Brain pericyte (primary cell): ENCODE measurements around the gene KRTAP5-10.
"Not testable (repeated sequence)": the region's sequence is repeated elsewhere in the genome, so short reads cannot be mapped to it uniquely, and the experiment has no call there.

Source experiments
- DNase-seq: peaks from one replicate; pipeline ENCODE4 v3.0.0-alpha.2; 2012; ENCODE audit warnings: low read depth, low spot score

Gene KRTAP5-10

DNA sequence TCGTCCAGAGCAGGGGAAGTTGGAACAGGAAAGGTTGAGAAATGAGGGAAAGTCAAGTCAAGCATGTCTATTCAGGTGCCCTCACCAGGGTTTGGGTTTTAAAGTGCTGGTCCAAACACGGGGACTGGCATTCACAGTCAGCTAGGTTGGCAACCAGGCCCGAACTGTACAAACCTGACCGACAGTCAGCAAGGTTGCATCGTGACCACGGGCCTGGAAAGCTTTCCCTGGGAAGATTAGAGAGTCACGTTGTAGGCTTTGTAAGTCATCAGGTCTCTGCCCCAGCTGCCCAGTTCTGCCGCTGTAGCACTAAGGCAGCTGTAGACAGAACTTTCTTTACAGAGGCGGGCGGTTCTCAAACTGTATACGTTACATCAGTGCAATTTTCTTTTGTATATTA, 7.4 kb downstream of the KRTAP5-10 start:
- DNase-seq: no peak

DNA sequence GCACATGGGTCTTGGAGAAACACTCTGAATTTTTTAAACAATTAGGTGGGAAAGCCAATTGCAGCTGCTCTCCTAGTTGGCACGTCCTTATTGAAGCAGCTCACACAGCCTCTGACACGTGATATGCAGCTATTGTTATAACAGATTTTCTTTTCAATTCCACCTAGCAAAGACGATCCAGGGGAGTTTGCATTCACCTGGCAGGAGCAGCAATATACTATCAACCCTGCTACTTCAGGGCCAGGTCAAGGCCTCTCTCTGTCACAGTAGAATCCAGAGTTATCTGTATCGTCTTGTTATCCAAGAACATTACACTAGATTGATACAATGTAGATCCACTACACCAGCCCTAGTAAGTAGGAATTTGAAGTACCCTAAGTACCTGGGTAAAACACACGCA, 9.1 kb downstream of the KRTAP5-10 start:
- DNase-seq: no peak

DNA sequence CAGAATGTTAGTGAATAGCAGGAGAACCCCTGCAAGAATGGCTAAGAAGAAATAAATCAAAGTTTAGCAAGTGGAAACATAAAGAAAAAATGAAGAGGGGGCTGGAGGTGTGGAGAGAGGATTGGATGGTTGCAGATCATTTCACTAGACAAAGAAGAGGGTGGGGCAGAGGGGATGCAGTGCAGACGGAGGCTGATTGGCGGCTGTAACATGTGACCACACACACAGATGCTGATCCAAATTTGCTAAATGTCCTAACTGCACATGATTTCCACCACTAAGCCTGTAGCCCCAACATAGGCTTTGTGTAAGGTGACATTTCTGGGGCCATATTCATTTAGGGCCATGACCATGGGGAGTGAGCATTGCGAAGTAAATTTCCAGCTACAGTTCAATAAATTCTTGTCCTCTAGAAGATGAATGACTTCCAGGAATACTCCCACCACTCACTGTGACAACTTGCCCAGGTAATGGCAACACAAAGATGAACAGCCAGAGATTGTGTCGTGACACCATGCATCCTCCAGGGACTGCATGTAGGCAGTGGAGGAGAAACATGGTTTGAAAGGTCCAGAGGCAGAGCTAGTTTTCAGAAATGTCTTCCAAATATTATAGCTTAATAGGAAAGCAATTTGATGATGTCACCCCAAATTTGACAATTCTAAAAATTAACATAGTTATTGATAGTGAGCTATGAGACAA, 10.5 kb downstream of the KRTAP5-10 start:
- DNase-seq: no peak

DNA sequence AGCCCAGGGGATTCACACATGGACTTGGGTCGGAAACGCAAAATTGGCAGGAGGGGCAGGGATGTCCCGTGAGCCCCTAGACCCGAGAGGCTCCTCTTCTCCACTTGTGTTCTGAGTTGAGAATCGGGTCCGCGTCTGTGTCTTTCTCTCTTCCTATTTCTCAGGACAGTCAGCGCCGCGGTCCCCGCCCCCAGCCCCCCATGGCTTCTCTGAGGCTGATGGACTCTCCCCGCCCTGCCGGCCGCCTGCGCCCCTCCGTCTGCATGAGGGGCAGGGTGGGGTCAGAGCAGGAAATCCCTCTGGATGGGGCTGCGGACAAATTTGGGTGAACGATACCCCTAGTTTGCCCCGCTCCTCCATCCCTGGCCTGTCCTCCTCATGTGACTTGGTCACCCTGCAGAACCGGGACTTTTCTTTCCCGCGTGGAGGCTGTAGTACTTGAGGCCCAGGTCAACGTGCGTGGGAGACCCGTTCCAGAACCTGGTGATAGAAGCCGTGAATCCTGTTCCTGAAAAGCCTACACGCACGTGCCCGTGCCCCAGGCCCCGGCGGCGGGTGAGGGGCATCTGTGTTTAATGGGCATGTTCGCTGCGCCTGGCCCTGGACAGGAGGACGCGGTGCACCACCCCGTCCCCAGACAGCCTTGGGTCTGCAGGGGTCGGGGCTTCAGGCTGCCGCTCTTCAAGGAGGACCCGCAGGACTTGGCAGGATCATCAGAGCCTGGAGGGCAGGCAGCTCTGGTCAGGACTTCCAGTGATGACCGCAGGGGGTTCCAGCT, 11.5 kb downstream of the KRTAP5-10 start:
- DNase-seq: not testable (repeated sequence)

DNA sequence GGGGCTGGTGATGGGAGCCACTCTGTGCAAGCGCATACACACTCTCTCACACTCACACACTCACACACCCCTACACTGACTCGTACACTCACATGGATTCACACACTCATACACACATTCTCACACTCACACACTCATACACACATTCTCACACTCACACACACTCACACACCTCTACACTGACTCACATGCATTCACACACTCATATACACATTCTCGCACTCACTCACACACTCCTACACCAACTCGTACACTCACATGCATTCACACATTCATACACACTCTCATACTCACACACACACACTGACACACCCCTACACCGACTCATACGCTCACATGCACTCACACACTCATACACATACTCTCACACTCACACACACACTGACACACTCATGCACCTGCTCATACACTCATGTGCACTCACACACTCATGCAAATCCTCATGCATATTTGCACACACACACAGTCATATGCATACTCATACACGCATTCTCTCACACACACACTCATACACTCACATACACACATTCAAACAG, 12.2 kb downstream of the KRTAP5-10 start:
- DNase-seq: no peak

DNA sequence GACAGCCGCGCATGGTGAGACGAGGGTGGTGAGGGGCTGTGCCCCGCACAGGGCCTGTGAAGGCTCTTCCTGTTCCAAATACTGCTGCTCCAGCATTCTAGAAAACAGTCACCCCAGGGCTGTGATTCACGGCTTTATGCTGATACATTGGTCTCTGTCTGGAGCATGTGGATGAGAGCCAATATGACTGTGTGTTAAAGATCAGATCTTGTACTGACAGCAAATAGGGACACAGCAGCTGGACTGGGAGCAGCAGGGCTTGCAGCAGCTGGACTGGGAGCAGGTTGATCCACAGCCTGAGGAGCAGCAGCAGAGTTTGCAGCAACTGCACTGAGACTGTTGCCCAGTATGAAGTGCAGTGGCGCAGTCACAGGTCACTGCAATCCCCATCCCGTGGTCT, 14.2 kb downstream of the KRTAP5-10 start:
- DNase-seq: not testable (repeated sequence)

DNA sequence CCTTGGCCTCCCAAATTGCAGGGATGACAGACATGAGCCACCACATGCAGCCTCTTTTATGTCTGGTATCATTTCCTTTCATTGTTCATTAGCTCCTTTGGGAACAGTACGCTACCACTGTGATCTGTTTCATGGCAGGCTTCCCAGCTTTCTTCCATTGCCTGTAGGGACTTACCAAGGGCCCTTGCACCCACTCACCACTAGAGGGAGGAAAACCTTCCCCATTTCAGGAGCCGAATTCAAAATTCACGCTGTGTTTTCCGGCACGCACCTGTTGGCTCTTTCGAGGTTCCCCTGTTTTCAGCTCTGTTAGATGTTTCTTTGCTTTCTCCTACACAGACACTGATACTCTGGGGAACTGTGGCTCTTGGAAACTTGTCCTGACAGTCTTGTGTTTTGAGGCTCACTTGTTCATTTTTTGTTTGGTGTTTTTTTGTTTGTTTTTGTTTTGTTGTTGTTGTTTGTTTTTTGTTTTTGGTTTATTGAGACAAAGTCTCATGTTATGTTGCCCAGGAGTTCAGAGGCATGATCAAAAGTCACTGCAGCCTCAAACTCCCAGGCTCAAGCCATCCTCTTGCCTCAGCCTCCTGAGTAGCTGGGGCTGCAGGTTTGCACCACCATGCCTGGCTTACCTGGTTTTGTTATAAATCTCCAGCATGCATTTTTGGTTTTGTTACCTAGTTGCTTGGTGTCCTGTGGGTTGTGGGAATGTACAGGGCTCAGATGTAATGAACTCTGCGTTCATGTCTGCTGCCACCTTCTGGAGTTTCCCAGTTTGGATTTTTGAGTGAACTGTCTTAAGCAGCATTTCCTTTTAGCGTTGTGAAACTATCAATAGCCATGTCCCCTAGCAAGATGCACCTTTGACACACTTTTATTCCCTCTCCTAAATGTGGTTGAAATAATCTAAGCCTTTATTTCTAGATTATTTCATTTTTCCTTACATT, 15.0 kb downstream of the KRTAP5-10 start:
- DNase-seq: no peak

DNA sequence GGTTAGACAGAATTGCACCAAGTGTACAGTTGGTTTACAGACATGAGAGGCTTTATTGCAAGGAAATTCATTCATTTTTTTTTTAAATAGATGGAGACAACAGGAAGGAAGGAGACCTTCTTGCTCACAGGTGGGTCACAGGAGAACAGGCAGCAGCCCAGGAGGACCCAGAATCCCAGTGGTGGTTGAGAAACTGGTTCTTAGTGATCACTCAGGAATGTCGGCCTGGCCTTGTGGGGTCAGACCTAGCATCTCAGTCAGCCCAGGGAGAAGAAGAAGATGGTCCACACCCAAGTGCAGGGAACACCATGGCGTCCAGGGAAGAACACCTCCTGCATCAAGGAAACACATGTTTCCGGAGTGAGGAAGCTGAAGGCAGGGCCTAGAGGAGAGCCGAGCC, 16.5 kb downstream of the KRTAP5-10 start:
- no peak for DNase-seq

DNA sequence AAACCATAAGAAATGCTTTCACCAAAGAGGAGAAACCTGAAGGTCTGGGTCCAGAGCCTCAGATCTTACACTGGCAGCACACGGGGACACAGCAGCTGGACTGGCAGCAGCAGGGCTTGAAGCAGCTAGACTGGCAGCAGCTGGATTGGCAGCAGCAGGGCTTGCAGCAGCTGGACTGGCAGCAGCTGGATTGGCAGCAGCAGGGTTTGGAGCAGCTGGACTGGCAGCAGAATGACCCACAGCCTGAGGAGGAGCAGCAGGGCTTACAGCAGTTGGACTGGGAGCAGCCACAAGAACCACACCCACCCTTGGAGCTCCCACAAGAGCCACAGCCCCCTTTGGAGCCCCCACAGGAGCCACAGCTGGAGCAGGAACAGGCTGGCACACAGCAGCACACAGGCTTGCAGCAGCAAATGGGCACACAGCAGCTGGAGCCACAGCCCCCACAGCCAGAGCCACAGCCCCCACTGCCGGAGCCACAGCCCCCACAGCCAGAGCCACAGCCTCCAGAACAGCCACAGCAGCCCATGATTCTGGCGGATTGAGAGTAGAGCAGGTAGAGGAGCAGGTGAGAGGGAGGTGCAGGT, 17.0 kb downstream of the KRTAP5-10 start, which contains the start of gene KRTAP5-11:
TSS of gene KRTAP5-11 (minus strand) at position 567 of the 587 bp plus-strand sequence. CDS start at position 529, 38 bp downstream.
- no peak for DNase-seq

DNA sequence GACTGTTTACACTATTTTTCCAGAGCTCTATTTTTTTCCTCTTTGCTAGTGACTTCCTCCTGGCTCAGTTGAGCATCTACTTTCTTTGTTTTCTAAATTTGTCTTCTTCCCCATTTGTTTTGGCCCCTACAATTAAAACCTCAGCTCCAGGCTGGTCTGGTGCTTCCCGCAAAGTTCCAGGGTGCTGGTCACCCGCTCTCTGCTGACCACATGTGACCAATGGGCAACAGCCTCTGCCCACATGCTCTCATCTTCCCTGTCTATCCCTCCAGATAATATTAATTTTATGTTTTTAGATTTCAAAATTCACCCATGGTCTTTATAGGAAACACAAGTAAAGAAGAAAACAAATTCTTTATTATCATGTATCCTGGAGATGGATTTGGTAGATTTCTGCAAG, 17.6 kb downstream of the KRTAP5-10 start:
- not testable (repeated sequence) for DNase-seq

DNA sequence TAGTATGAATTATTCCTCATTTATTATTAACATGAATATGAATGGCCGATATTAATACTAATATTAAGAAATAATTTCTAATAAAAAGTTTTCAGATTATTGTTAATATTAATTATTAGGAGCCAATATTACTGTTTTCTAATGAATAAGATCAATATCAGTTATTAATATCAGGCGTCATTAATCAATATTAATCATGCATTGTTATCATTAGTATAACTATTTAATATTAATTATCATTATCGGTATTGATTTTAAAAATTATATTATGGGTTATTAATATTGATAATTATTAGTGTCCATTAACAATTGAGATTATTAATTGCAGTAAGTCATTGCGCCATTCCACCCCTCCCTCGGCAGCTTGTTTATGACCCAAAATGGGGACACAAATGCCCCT, 20.3 kb downstream of the KRTAP5-10 start:
- DNase-seq: not testable (repeated sequence)

DNA sequence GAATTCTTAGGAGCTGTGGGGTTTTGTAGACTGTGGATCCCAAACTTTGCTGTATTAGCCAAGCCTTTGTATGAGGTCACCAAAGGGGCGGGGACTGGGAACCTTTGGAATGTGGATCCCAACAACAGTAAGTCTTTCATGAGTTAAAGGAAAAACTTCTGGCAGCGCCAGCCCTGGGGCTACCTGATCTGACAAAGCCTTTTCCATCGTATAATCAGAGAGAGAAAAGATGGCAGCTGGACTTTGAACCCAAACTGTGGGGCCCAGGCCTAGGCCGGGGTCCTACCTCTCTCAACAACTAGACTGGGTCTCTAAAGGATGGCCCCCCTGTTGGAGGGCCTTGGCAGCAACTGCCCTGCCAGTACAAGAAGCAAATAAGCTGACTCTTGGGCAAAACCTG, 23.0 kb downstream of the KRTAP5-10 start:
- DNase-seq: not testable (repeated sequence)

DNA sequence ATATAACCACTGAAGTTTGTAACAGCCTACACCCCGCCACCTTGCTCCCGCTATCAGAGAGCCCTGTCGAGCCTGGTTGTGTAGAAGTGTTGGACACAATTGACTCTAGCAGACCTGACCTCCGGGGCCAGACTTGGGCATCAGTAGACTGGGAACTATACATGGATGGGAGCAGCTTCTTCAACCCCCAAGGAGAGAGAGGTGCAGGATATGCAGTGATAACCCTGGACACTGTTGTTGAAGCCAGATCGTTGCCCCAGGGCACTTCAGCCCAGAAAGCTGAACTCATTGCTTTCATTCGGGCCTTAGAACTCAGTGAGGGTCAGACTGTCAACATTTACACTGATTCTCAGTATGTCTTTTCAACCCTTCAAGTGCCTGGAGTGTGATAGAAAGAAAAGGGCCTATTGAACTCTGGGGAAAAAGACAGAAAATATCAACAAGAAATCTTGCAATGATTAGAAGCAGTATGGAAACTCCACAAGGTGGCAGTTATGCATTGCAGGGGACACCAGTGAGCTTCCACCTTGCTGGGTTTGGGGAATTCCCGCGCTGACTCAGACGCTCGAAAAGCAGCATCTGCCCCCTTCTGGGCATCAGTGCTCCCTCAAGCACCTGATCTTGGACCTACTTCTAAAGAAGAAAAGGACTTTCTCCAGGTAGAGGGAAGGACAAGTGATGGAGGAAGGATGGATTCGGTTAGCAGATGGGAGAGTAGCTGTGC, 23.6 kb downstream of the KRTAP5-10 start:
- DNase-seq: not testable (repeated sequence)

DNA sequence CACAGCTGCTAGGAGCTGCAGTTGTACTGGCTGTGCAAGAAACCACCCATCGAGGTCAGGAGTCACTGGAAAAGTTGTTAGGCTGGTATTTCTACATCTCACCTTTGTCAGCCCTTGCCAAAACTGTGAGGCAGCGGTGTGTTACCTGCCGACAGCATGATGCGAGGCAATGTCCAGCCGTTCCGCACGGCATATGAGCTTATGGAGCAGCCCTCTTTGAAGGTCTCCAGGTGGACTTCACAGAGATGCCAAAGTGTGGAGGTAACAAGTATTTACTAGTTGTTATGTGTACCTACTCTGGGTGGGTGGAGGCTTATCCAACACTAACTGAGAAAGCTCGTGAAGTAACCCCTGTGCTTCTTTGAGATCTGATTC, 24.2 kb downstream of the KRTAP5-10 start:
- DNase-seq: not testable (repeated sequence)

DNA sequence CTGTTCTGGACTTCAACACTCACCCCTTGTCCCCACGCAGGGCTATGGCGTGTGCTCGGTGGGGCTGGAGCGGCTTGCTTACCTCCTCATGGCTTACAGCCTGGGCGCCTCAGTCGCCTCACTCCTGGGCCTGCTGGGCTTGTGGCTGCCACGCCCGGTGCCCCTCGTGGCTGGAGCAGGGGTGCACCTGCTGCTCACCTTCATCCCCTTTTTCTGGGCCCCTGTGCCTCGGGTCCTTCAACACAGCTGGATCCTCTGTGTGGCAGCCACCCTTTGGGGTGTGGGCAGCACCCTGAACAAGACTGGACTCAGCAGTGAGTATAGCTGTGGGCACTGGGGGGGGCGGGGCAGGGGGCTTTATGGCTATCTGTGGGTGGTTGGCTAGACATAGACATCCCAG, 37.9 kb downstream of the KRTAP5-10 start:
- not testable (repeated sequence) for DNase-seq

DNA sequence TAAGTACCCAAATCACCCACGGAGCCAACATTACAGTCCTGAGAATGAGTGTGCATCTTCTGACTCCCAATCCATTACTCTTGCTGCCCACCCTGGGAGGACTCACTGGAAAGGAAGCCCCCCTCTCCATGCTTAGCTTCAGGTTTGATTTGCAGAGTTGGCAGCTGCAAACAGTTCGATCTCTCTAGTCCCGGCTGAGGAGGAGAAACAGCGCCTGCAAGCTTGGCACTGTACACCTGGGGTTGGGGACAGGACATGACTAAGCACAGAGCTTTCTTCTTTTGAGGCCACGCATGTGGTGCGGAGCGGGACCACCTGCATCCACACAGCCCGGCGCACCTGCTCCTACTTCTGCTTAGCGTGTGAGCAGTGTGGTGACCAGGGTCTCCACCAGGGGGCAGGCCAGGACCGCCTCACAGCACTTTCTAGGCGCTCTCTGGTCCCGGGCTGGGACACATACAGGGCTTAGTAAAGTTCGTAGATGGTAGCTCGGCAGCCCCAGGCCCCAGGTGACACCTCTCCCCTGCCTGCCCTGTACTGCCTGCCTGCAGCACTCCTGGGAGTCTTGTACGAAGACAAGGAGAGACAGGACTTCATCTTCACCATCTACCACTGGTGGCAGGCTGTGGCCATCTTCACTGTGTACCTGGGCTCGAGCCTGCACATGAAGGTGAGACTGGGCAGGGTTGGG, 39.6 kb downstream of the KRTAP5-10 start:
- DNase-seq: not testable (repeated sequence)

DNA sequence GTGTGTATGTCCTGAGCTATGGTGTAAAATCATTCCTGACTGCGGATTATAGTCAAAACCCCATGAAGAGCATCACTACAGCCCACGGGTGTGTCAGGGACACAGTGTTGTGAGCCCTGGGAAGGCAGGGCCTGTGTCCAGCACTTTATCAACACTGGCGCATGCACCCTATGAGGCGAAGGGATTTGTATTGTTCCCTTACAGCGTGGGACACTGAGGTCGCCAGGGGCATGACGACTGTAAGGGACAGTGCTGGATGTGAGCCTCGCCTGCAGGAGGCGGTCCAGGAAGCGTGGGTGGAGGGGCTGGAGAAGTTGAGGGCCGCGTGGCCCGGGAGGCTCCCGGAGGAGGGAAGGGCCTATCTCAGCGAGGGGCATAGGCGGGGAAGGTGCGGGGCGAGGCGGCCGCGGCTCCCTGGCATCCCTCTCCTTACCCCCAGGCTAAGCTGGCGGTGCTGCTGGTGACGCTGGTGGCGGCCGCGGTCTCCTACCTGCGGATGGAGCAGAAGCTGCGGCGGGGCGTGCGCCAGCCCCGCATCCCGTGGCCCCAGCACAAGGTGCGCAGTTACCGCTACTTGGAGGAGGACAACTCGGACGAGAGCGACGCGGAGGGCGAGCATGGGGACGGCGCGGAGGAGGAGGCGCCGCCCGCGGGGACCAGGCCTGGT, 41.6 kb downstream of the KRTAP5-10 start:
- not testable (repeated sequence) for DNase-seq

DNA sequence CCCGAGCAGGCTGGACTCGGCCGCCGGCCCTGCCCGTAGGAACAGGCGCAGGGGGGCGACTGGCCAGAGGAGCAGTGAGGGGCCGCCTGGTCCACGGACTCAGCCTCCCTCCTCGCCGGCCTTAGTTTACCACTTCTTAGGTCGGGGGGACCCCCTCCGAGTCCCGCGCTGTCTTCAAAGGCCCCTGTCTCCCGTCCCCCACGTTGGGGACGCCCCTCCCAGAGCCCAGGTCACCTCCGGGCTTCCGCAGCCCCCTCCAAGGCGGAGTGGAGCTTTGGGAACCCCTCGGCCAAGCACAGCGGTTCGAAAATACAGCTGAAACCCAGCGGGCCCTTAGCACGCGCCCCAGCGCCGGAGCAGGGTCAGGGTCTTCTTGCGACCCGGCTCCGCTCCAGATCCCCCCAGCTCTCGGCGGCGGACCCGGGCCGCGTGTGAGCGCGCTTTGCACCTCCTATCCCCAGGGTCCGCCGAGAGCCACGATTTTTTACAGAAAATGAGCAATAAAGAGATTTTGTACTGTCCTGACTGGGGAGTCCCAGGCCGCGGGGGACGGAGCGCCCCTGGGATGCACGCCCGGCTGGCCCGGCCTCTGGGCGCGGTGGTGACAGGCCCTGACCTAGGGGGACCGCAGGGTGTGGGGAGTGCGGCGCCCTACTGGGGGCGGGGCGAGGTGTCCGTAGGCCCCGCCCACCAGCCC, 42.3 kb downstream of the KRTAP5-10 start:
- not testable (repeated sequence) for DNase-seq

DNA sequence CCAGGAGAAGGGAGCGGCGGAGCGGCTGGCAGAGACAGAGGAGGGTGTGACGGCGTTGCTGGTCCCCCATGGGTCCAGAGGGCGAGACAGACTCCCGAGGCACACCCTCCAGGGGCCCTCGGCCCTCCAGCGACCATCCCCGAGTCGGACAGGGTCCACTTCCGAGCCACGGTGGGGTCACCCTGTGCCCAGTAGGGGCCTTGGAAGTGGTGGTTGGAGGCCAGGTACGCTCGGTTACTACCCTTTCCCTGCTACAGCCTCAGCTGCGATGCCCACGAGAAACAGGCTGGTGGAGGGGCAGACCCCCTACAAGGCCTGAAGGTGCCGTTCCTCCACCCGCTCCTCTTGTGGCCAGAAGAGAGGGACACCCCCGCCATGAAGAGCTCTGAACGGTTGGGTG, 42.9 kb downstream of the KRTAP5-10 start:
- DNase-seq: not testable (repeated sequence)
